Subcutaneous abdominal adipose tissue (tissue), 5 donors: ENCODE measurements around the gene HRH2.

Source experiments
- H3K27ac ChIP-seq: one replicate; pipeline ENCODE4 v1.7.0; 2013; ENCODE audit warnings: low read depth, mild to moderate bottlenecking, inconsistent platforms, low read length, moderate library complexity
- H3K27me3 ChIP-seq, 5 donors: one replicate each; pipeline ENCODE4 v1.7.0; 2013; ENCODE audit warnings: low read length in 5 of 5, inconsistent platforms in 1 of 5; ENCODE audit not compliant: control insufficient read depth in 5 of 5, insufficient read depth in 4 of 5
- H3K36me3 ChIP-seq, 5 donors: one replicate each; pipeline ENCODE4 v1.7.0; 2013; ENCODE audit warnings: low read length in 5 of 5; ENCODE audit not compliant: control insufficient read depth in 5 of 5, insufficient read depth in 5 of 5
- H3K4me1 ChIP-seq, 5 donors: one replicate each; pipeline ENCODE4 v1.7.0; 2013; ENCODE audit warnings: low read length in 5 of 5, mild to moderate bottlenecking in 3 of 5, moderate library complexity in 1 of 5; ENCODE audit not compliant: control insufficient read depth in 5 of 5, insufficient read depth in 5 of 5
- H3K4me3 ChIP-seq, 5 donors: one replicate each; pipeline ENCODE4 v1.7.0; 2013; ENCODE audit warnings: low read length in 5 of 5, low read depth in 1 of 5
- H3K9ac ChIP-seq, 5 donors: one replicate each; pipeline ENCODE4 v1.7.0; 2013; ENCODE audit warnings: low read length in 5 of 5, mild to moderate bottlenecking in 4 of 5, moderate library complexity in 3 of 5
- H3K9me3 ChIP-seq, 5 donors: one replicate each; pipeline ENCODE4 v1.7.0; 2013; ENCODE audit warnings: low read length in 5 of 5; ENCODE audit not compliant: control insufficient read depth in 5 of 5
- donor health status: healthy.
- donor health status: healthy.
- donor health status: healthy.
- donor health status: healthy.
- donor health status: healthy.

Gene HRH2

GRCh38 chr5:175731756-175732465 lies 74.0 kb downstream of the HRH2 start:
- H3K27me3 ChIP-seq: peaks cover 22 to 45% (median 36%) of the 10 kb centered on the region in 5 donors
- H3K36me3 ChIP-seq: no peaks in the 10 kb centered on the region
- H3K27ac ChIP-seq: no peak overlapping the region
- H3K9ac ChIP-seq: no peak overlapping the region
- H3K4me3 ChIP-seq: no peak overlapping the region
- H3K9me3 ChIP-seq: peaks cover 0 to 11% (median 8%) of the 10 kb centered on the region in 5 donors
- peaks cover 0 to 7% (median 0%) of the 10 kb centered on the region in 5 donors for H3K4me1 ChIP-seq

GRCh38 chr5:175733017-175733416 lies 75.1 kb downstream of the HRH2 start:
- Histone ChIP-seq H3K9me3 (peaks cover 0 to 11% (median 8%) of the 10 kb centered on the region in 5 donors), H3K4me1 (peaks cover 0 to 7% (median 0%) of the 10 kb centered on the region in 5 donors)

GRCh38 chr5:175734016-175734415 lies 76.1 kb downstream of the HRH2 start:
- peaks cover 15 to 45% (median 38%) of the 10 kb centered on the region in 5 donors for H3K27me3 ChIP-seq
- peaks cover 0 to 7% (median 0%) of the 10 kb centered on the region in 5 donors for H3K4me1 ChIP-seq
- H3K9me3 ChIP-seq: peaks cover 0 to 11% (median 8%) of the 10 kb centered on the region in 5 donors

More at GRCh38 chr5:175733017-175733416, 75.1 kb downstream of the HRH2 start:
- Histone ChIP-seq H3K9ac (no peak overlapping the region), H3K4me3 (no peak overlapping the region), H3K36me3 (no peaks in the 10 kb centered on the region), H3K27me3 (peaks cover 22 to 46% (median 42%) of the 10 kb centered on the region in 5 donors), H3K27ac (no peak overlapping the region)

DNA sequence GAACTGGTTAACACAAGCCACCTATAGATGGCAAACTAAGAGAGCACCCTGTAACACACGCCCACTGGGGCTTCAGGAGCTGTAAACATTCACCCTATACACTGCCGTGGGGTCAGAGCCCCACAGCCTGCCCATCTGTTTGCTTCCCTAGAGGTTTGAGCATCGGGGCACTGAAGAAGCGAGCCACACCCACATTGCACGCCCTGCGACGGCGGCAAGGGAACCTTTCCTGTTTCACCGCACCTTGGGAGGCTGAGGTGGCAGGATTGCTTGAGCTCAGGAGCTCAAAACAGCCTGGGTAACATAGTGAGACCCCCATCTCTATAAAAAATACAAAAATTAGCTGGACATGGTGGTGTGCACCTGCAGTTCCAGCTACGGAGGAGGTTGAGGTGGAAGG lies 76.6 kb downstream of the HRH2 start:
- H3K27ac ChIP-seq: no peak overlapping the region
- H3K9me3 ChIP-seq: peaks cover 0 to 11% (median 8%) of the 10 kb centered on the region in 5 donors
- no peak overlapping the region for H3K4me3 ChIP-seq
- peaks cover 10 to 40% (median 34%) of the 10 kb centered on the region in 5 donors for H3K27me3 ChIP-seq
- H3K4me1 ChIP-seq: peaks cover 0 to 6% (median 0%) of the 10 kb centered on the region in 5 donors
- H3K9ac ChIP-seq: no peak overlapping the region
- H3K36me3 ChIP-seq: no peaks in the 10 kb centered on the region

More at GRCh38 chr5:175734016-175734415, 76.1 kb downstream of the HRH2 start:
- Histone ChIP-seq H3K36me3 (no peaks in the 10 kb centered on the region), H3K9ac (no peak overlapping the region), H3K27ac (no peak overlapping the region), H3K4me3 (no peak overlapping the region)

DNA sequence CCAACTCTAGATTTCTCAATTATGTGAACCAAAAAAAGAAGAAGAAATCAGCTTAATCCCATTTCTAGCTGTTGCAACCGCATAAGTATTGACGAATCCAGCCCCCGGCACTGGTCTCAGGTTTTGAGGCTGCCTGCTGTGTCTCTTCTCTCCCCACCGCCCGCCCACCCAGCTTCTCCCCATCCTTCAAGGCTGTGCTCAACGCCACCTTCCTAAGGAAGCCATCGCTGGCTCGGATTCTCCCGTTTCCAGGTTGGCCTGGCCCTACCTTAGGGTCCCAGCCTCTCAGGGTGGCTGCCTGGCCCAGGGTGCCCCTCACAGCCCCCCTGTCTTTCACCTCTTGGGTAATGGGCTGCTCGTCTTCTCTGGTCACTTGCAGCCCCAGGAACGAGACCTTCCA lies 77.8 kb downstream of the HRH2 start:
- no peak overlapping the region for H3K9ac ChIP-seq
- peaks cover 0 to 11% (median 8%) of the 10 kb centered on the region in 5 donors for H3K9me3 ChIP-seq
- no peaks in the 10 kb centered on the region for H3K4me1 ChIP-seq
- no peaks in the 10 kb centered on the region for H3K36me3 ChIP-seq
- H3K4me3 ChIP-seq: no peak overlapping the region
- peaks cover 11 to 40% (median 32%) of the 10 kb centered on the region in 5 donors for H3K27me3 ChIP-seq
- H3K27ac ChIP-seq: no peak overlapping the region

DNA sequence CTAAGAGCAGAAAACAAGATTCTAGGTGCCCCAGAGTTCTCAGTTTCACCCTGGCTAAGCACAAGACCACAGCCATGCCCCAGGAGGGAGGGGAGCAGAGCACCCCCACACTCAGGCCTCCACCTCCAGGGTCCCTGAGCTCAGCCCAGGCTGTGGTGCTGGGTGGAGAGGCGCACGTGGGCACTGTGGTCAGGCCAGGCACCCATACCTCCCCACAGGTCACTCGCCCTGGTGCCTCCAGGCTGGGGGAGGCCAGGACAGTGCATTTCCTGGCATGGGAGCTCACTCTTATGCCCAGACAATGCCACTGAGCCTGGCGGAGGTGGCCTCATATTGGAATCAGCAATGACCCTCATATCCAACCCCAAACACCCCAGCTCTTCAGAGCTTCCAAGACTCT lies 78.8 kb downstream of the HRH2 start:
- no peak overlapping the region for H3K27ac ChIP-seq
- peaks cover 0 to 11% (median 8%) of the 10 kb centered on the region in 5 donors for H3K9me3 ChIP-seq
- H3K4me3 ChIP-seq: no peak overlapping the region
- peaks cover 9 to 38% (median 29%) of the 10 kb centered on the region in 5 donors for H3K27me3 ChIP-seq
- H3K4me1 ChIP-seq: no peaks in the 10 kb centered on the region
- no peaks in the 10 kb centered on the region for H3K36me3 ChIP-seq
- no peak overlapping the region for H3K9ac ChIP-seq

DNA sequence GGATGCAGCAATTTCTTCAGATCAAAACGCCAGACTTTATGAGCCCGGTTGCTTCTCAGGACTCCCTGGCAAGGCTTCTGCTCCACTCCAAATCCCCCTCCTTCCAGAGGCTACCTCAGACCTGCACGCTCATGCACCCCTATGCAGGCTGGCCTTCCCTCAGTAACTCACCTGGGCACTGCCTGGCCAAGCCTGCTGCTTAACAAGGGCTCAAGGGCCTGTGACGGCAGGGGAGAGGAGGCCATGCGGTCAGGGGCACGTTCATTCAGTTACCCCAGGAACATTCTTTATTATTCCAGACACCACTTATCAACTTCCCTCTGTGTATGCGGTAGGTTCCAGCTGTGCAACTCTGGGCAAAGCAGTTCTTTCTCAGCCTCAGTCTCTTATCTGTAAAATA lies 79.6 kb downstream of the HRH2 start:
- peaks cover 0 to 11% (median 8%) of the 10 kb centered on the region in 5 donors for H3K9me3 ChIP-seq
- no peak overlapping the region for H3K9ac ChIP-seq
- no peaks in the 10 kb centered on the region for H3K4me1 ChIP-seq
- no peak overlapping the region for H3K4me3 ChIP-seq
- H3K27me3 ChIP-seq: peaks cover 9 to 35% (median 33%) of the 10 kb centered on the region in 5 donors
- H3K27ac ChIP-seq: no peak overlapping the region
- H3K36me3 ChIP-seq: no peaks in the 10 kb centered on the region

- H3K9me3 ChIP-seq: peaks cover 0 to 9% (median 5%) of the 10 kb centered on the region in 5 donors
- H3K36me3 ChIP-seq: no peaks in the 10 kb centered on the region
- H3K4me1 ChIP-seq: no peaks in the 10 kb centered on the region
- no peak overlapping the region for H3K9ac ChIP-seq
- H3K27ac ChIP-seq: no peak overlapping the region
- peaks cover 9 to 36% (median 30%) of the 10 kb centered on the region in 5 donors for H3K27me3 ChIP-seq
- no peak overlapping the region for H3K4me3 ChIP-seq
Measured at GRCh38 chr5:175738126-175738525, 80.3 kb downstream of the HRH2 start.

DNA sequence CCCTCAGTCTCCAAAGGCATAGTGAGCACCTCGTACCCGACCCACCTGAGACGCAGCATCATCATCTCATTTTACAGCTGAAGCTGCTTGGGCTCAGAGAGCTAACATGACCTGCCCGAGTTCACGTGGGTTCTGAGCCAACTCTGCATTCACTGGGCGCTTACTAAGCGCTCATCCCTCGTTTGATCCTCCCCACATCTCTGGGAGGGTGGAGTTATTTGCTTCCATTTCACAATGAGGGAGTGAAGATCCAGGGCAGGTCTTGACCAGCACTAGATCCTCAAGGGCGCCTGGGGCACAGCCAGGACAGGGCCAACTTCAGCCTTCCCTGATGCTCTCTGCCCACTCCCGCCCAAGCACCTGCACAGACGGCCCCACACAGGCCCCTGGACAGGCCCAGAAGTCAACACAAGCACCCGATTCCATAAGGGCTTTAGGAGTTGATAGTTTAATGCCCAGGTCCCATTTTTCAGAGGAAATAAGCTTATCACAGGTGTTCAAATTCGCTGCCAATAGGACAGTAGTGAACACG lies 80.8 kb downstream of the HRH2 start:
- Histone ChIP-seq H3K36me3 (no peaks in the 10 kb centered on the region), H3K27me3 (peaks cover 6 to 34% (median 26%) of the 10 kb centered on the region in 5 donors), H3K4me3 (no peak overlapping the region), H3K4me1 (no peaks in the 10 kb centered on the region), H3K9ac (no peak overlapping the region), H3K9me3 (peaks cover 0 to 4% (median 0%) of the 10 kb centered on the region in 5 donors), H3K27ac (no peak overlapping the region)

- Histone ChIP-seq H3K9ac (no peak overlapping the region), H3K4me3 (no peak overlapping the region), H3K36me3 (no peaks in the 10 kb centered on the region), H3K4me1 (no peaks in the 10 kb centered on the region), H3K27ac (no peak overlapping the region), H3K9me3 (no peaks in the 10 kb centered on the region), H3K27me3 (peaks cover 6 to 29% (median 23%) of the 10 kb centered on the region in 5 donors)
Measured at GRCh38 chr5:175740014-175740413, 82.1 kb downstream of the HRH2 start.
